Measurements from ENCODE around the gene MX2. TPM values are rescaled to one million over a fixed set of nuclear protein-coding genes. Genes with fewer than 3 reads are reported as not detected.

MX2 gene
- total and polyA plus RNA-seq, 9 of the 15 experiments (the other 6 are each of a cell fraction or from before 2014, with no cell fraction given): 0.10 to 0.95 (median 0.47) TPM; not detected in 1

DNA sequence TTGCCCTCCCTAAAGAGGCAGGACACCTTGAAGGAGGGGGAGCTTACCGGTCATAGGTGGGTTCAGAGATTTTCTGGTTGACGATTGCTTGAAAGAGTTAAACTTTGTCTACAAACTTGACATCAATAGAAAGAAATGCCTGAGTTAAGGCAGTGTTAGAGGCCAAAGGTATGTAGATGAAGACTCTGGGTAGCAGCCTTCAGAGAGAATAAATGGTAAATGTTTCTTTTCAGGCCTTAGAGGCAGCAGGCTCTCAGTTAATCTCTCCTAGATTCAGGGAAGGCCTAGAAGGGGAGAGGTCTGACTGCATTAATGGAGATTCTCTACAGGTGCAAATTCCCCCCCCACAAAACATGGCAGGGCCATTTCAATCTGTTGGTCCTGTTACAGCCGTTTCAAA, 91.9 kb downstream of the MX2 start:
- Histone ChIP-seq H4K20me1 (replicated peaks; ENCODE audit: control insufficient read depth, insufficient read depth, low read length) (no peaks in the 10 kb centered on the region), H3K27me3 (ENCODE audit: control insufficient read depth in 2 of 2, insufficient read depth in 2 of 2, low read length in 2 of 2) (peaks cover 5 to 11% of the 10 kb centered on the region in 2 experiments; a peak in 3 of 5 replicates), H2AFZ (ENCODE audit: low read depth, low read length) (no peak overlapping the region), H3K9me1 (ENCODE audit: control insufficient read depth, insufficient read depth, low read length) (no peaks in the 10 kb centered on the region), H3K79me2 (ENCODE audit: control insufficient read depth, insufficient read depth, low read length) (no peaks in the 10 kb centered on the region), H3K36me3 (ENCODE audit: control insufficient read depth, insufficient read depth, low read length) (no peaks in the 10 kb centered on the region), H3K9ac (ENCODE audit: insufficient read depth in 1 of 2, low read depth in 2 of 2, low read length in 2 of 2) (no peak overlapping the region), H3K27ac (ENCODE audit: extremely low read depth, low read depth, low read length) (no peak overlapping the region), H3K4me1 (replicated peaks in 1 of 2; ENCODE audit: control insufficient read depth in 2 of 2, insufficient read depth in 2 of 2, low read length in 2 of 2) (peaks cover 0 to 3% of the 10 kb centered on the region in 2 experiments; a peak in 1 of 5 replicates), H3K4me3 (no peak overlapping the region), H3K4me2 (ENCODE audit: insufficient read depth, low read length) (no peak overlapping the region), H3K9me3 (replicated peaks; ENCODE audit: control insufficient read depth, insufficient read depth, low read depth, low read length) (no peaks in the 10 kb centered on the region)
- DNase-seq (ENCODE audit: extremely low read depth in 1 of 4, low spot score in 3 of 4) (no peak), ATAC-seq (no peak), FAIRE-seq (no peak)
- POLR2A ChIA-PET: no interaction called here
- TF ChIP-seq ZBTB11 (CRISPR knock-in tag; IDR thresholded peaks at IDR 0.05): no peak
- 0% methylated on average over 3 of the region's 3 CpGs for WGBS (ENCODE audit: insufficient coverage, low coverage, missing lambda C conversion rate)
- BruUV-seq (replicated peaks): no TSS peak
- in situ Hi-C loops (cut with MboI): no loop called here
- intact Hi-C loops (cut with micrococcal nuclease): loop anchor here (10.0 kb wide), 1 partner anchor 329 kb away; no protein-coding TSS in a partner anchor
- CTCF ChIA-PET (ENCODE audit: low intra/inter-chr PET ratio): no interaction called here

Measured in K562 (cell line).